Gastroesophageal sphincter (tissue), 4 donors: ENCODE results near the gene EVA1A. TPM values are rescaled to one million over a fixed set of nuclear protein-coding genes. Genes with fewer than 3 reads are reported as not detected.

Experiments
- ATAC-seq: fragments of 150-250 bp; one replicate; pipeline ENCODE4 v1.9.1; 2016; ENCODE audit warnings: mild to moderate bottlenecking, moderate library complexity
- H3K27ac ChIP-seq, 4 donors: fragments of 200-600 bp; sonication (generic) in 3 of 4; 1 replicate in 3 of 4; 2 replicates in 1 of 4; pipeline ENCODE4 v1.5.1; 2016 to 2019
- H3K27me3 ChIP-seq: fragments of 200-600 bp; sonication (generic); one replicate; pipeline ENCODE4 v1.5.1; 2019
- H3K36me3 ChIP-seq, 2 donors: fragments of 200-600 bp; sonication (generic); one replicate each; pipeline ENCODE4 v1.5.1; 2019; ENCODE audit warnings: control low read depth in 1 of 2
- H3K4me1 ChIP-seq, 3 donors: fragments of 200-600 bp; sonication (generic); 1 replicate in 2 of 3; 2 replicates in 1 of 3; pipeline ENCODE4 v1.5.1; 2016 to 2019; ENCODE audit warnings: control low read depth in 2 of 3
- H3K4me3 ChIP-seq, 2 donors: fragments of 200-600 bp; sonication (generic); one replicate each; pipeline ENCODE4 v1.5.1; 2019; ENCODE audit warnings: mild to moderate bottlenecking in 1 of 2, moderate library complexity in 1 of 2
- H3K9me3 ChIP-seq, 3 donors: fragments of 200-600 bp; sonication (generic); one replicate each; pipeline ENCODE4 v1.5.1; 2017 to 2019; ENCODE audit warnings: control low read depth in 2 of 3
- EP300 ChIP-seq: sonication (generic); formaldehyde crosslinking; IDR thresholded peaks from one replicate; pipeline ENCODE4 v1.6.1; 2017; ENCODE audit warnings: antibody characterized with exemption, mild to moderate bottlenecking
- POLR2A ChIP-seq, 2 donors: fragments of 450-650 bp; IDR thresholded peaks; one replicate each; pipeline ENCODE4 v1.6.1; 2017; ENCODE audit warnings: antibody characterized with exemption in 2 of 2, mild to moderate bottlenecking in 2 of 2, moderate library complexity in 1 of 2
- POLR2AphosphoS5 ChIP-seq: sonication (generic); formaldehyde crosslinking; IDR thresholded peaks from one replicate; pipeline ENCODE4 v1.6.1; 2017; ENCODE audit warnings: antibody characterized with exemption
- WGBS, 2 donors: methylation state at CpG; one replicate each; pipeline ENCODE4 v1.1.5; 2018; ENCODE audit warnings: low coverage in 1 of 2; 5-methylcytosine and 5-hydroxymethylcytosine counted together
- total RNA-seq, 4 donors: library from RNA; depleted of rRNA; stranded (reverse); fragments of >200 nt; gene quantifications; one replicate each; pipeline ENCODE4 v1.1.0, GENCODE V29; 2016
- TF ChIP-seq, protein P1 (sequence below), 4 experiments: fragments of 200-600 bp in 2 of 4; fragments of 450-650 bp in 2 of 4; sonication (generic) in 1 of 4; IDR thresholded peaks; one replicate each; pipeline ENCODE4 v1.5.1; 2017 to 2019; ENCODE audit warnings: antibody characterized with exemption in 4 of 4, mild to moderate bottlenecking in 2 of 4, moderate library complexity in 2 of 4

The EVA1A gene
- total RNA-seq, 4 donors from 2014 or later = 0.74 TPM; not detected in 3

- 21 to 49% methylated on average over 2 of the region's 2 CpGs for WGBS, 2 donors
- H3K4me1 ChIP-seq = no peaks in the 10 kb centered on the region
- no peak overlapping the region for H3K4me3 ChIP-seq
- no peaks in the 10 kb centered on the region for H3K27me3 ChIP-seq
- no peaks in the 10 kb centered on the region for H3K9me3 ChIP-seq
- H3K36me3 ChIP-seq = no peaks in the 10 kb centered on the region
- no peak for ATAC-seq
- H3K27ac ChIP-seq = no peak overlapping the region
- TF ChIP-seq, protein P1, sequence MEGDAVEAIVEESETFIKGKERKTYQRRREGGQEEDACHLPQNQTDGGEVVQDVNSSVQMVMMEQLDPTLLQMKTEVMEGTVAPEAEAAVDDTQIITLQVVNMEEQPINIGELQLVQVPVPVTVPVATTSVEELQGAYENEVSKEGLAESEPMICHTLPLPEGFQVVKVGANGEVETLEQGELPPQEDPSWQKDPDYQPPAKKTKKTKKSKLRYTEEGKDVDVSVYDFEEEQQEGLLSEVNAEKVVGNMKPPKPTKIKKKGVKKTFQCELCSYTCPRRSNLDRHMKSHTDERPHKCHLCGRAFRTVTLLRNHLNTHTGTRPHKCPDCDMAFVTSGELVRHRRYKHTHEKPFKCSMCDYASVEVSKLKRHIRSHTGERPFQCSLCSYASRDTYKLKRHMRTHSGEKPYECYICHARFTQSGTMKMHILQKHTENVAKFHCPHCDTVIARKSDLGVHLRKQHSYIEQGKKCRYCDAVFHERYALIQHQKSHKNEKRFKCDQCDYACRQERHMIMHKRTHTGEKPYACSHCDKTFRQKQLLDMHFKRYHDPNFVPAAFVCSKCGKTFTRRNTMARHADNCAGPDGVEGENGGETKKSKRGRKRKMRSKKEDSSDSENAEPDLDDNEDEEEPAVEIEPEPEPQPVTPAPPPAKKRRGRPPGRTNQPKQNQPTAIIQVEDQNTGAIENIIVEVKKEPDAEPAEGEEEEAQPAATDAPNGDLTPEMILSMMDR (IDR thresholded peaks at IDR 0.05) = no peak
Observed at GRCh38 chr2:75548036-75548573, 12.6 kb downstream of the EVA1A start.

DNA sequence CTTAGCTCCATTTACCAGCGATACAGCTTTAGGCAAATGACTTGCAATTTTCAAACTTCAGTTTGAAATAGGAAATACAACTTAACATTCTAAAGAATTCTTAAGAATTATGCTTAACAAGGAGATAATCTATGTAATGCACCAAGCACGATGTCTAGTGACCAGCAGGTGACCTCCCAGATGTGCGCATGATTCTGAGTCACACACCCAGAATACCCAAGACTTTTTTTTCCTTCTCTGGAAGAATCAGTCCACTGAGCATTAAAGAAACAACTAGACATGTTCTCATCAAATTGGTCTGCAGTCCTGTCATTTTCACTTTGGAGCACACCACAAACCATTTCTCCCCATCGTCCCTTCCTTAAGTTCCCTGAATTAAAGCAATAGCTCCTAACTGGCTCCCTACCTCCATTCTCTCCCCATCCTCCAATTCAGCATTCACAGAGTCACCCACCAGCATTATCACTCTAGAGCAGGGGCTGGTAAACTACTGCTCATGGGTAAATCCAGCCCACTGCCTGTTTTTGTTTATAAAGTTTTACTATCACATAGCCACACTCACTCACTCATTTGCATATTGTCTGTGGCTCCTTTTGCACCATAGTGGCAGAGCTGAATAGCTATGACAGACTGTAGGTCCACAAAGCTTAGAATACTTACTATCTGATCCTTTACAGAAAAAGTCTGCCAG, 13.2 kb downstream of the EVA1A start:
- TF ChIP-seq POLR2AphosphoS5 (no peak), POLR2A (IDR thresholded peaks at IDR 0.05) (no peak), EP300 (no peak)
- TF ChIP-seq, protein P1 (IDR thresholded peaks at IDR 0.05) = no peak

DNA sequence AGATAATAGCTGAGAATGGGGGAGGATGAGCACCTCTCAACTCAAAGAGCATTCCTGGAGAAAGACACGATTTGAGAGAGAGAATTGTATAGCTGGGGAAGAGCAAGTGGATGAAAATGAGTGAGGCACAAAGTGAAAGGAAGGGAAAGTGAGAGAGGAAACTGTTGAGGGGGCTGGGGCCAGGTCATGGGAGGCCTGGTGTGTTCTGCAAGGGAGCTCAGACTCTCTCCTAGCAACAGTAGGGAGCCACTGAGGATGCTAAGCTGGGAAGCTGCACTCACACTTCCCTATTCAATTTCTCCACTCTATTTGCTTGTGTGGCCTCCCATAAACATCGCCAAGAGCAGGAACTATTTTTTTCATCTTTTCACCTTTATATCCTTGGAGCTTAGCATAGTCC, 14.8 kb downstream of the EVA1A start:
- ATAC-seq = no peak
- H3K9me3 ChIP-seq = no peaks in the 10 kb centered on the region
- no peak overlapping the region for H3K27ac ChIP-seq
- no peaks in the 10 kb centered on the region for H3K4me1 ChIP-seq
- no peaks in the 10 kb centered on the region for H3K27me3 ChIP-seq
- no peak overlapping the region for H3K4me3 ChIP-seq
- 84 to 86% methylated on average over 2 of the region's 2 CpGs for WGBS, 2 donors
- TF ChIP-seq, protein P1 (IDR thresholded peaks at IDR 0.05) = no peak
- TF ChIP-seq EP300 (no peak), POLR2AphosphoS5 (no peak), POLR2A (IDR thresholded peaks at IDR 0.05) (no peak)
- H3K36me3 ChIP-seq = no peaks in the 10 kb centered on the region

More for the DNA sequence above, 13.2 kb downstream of the EVA1A start:
- Histone ChIP-seq H3K27ac (no peak overlapping the region), H3K27me3 (no peaks in the 10 kb centered on the region), H3K4me3 (no peak overlapping the region), H3K4me1 (no peaks in the 10 kb centered on the region), H3K9me3 (no peaks in the 10 kb centered on the region), H3K36me3 (no peaks in the 10 kb centered on the region)
- 67 to 79% methylated on average over 2 to 4 of the region's 4 CpGs for WGBS, 2 donors
- ATAC-seq = no peak

DNA sequence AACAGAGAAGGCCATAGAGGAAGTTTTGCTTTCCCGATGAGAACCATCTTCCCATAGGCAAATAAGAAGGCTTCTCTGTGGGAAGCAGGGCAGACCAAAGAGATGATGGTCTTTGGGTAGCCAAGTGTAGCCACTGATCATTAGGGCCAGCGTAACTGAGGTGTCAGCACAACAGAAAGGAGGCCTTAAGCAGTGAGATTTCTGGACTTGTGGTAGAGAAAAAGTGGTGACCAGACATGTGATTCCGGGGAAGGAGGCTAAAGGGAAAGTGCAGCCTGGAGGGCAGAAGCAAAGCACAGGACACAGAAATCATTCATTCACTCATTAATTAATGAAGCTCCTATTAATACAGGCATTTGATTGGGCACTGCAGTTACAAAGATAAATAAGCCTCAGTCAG, 15.4 kb downstream of the EVA1A start:
- H3K4me3 ChIP-seq = no peak overlapping the region
- ATAC-seq = no peak
- 91 to 95% methylated on average over 2 to 3 of the region's 3 CpGs for WGBS, 2 donors

DNA sequence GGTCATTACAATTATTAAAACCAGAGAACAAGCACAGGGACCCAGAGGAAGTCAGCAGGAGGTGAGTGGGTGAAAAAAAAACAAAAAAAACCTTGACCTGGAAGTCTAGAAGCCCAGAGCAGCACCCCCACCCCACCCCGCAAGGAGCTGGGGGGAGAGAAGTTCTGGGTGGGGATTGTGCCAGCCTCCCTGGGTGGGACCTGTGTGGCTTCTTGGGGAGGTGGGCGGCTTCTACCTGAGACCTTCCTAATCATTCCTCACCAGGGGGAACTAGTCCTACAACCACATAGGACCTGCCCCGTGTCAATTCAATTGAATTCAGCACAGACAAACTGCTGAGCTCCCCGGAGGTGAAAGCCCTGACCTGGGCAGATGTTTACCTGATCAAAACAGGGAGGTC, 17.3 kb downstream of the EVA1A start:
- Histone ChIP-seq H3K36me3 (no peaks in the 10 kb centered on the region), H3K9me3 (peaks cover 0 to 5% (median 0%) of the 10 kb centered on the region in 3 donors), H3K4me3 (no peak overlapping the region), H3K27me3 (no peaks in the 10 kb centered on the region), H3K27ac (no peak overlapping the region), H3K4me1 (no peaks in the 10 kb centered on the region)
- TF ChIP-seq POLR2A (IDR thresholded peaks at IDR 0.05) (no peak), POLR2AphosphoS5 (no peak), EP300 (no peak)
- TF ChIP-seq, protein P1 (IDR thresholded peaks at IDR 0.05) = no peak
- 76 to 85% methylated on average over 2 of the region's 4 CpGs for WGBS, 2 donors
- no peak for ATAC-seq

More for the DNA sequence above, 15.4 kb downstream of the EVA1A start:
- Histone ChIP-seq H3K9me3 (no peaks in the 10 kb centered on the region), H3K27me3 (no peaks in the 10 kb centered on the region), H3K36me3 (no peaks in the 10 kb centered on the region), H3K4me1 (no peaks in the 10 kb centered on the region), H3K27ac (no peak overlapping the region)
- TF ChIP-seq EP300 = no peak
- TF ChIP-seq POLR2AphosphoS5 = no peak
- TF ChIP-seq POLR2A (IDR thresholded peaks at IDR 0.05) = no peak
